GM12891 (cell line): ENCODE data around the gene URM1.
"Not testable (repeated sequence)": the region's sequence is repeated elsewhere in the genome, so short reads cannot be mapped to it uniquely, and the experiment has no call there.

ENCODE experiments used
- DNase-seq: peaks from one replicate; pipeline ENCODE4 v3.0.0; 2011; ENCODE audit warnings: low spot score; ENCODE audit not compliant: insufficient read length
- FAIRE-seq: peaks from 2 replicates; lab custom pipeline; 2011; peaks lifted over from hg19 to GRCh38; lab: Jason Lieb, UNC
- PAX5 ChIP-seq: IDR thresholded peaks from 2 replicates; pipeline ENCODE4 v1.6.1; 2011; ENCODE audit warnings: low read length, moderate library complexity, mild to moderate bottlenecking; ENCODE audit not compliant: insufficient read depth, severe bottlenecking
- POLR2A ChIP-seq: IDR thresholded peaks from 2 replicates; pipeline ENCODE4 v1.6.1; 2011; ENCODE audit warnings: low read depth, low read length, control low read depth
- POLR2AphosphoS5 ChIP-seq: IDR thresholded peaks from 2 replicates; pipeline ENCODE4 v1.6.1; 2011; ENCODE audit warnings: low read depth, low read length, control low read depth
- POU2F2 ChIP-seq: IDR thresholded peaks from 2 replicates; pipeline ENCODE4 v1.6.1; 2011; ENCODE audit warnings: low read depth, mild to moderate bottlenecking, control low read depth, low read length, moderate library complexity
- SPI1 ChIP-seq: IDR thresholded peaks from 2 replicates; pipeline ENCODE4 v1.6.1; 2011; ENCODE audit warnings: low read depth, low read length, control low read depth
- TAF1 ChIP-seq: IDR thresholded peaks from 2 replicates; pipeline ENCODE4 v1.6.1; 2011; ENCODE audit warnings: low read depth, low read length, control low read depth

Gene URM1

GRCh38 chr9:128422783-128423150 lies 51.6 kb downstream of the URM1 start:
- TF ChIP-seq POU2F2 (no peak), POLR2A (no peak), PAX5 (no peak), SPI1 (no peak), TAF1 (no peak), POLR2AphosphoS5 (no peak)
- FAIRE-seq (no peak), DNase-seq (no peak)

DNA sequence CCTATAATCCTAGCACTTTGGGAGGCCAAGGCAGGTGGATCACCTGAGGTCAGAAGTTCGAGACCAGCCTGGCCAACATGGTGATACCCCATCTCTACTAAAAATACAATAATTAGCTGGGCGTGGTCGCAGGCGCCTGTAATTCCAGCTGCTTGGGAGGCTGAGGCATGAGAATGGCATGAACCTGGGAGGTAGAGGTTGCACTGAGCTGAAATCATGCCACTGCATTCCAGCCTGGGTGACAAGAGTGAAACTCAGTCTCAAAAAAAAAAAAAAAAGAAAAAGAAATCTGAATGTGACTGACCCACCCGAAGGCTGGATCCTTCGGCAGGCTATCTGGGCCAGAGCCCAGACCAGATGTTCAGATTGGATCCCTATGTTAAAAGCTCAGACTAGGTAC lies 52.2 kb downstream of the URM1 start:
- not testable (repeated sequence) for FAIRE-seq, DNase-seq

GRCh38 chr9:128424268-128424780 lies 53.1 kb downstream of the URM1 start:
- DNase-seq (no peak), FAIRE-seq (no peak)
- no peak for TF ChIP-seq POLR2AphosphoS5
- TF ChIP-seq POLR2A = no peak
- TF ChIP-seq PAX5 = no peak
- TF ChIP-seq SPI1 = no peak
- no peak for TF ChIP-seq POU2F2
- TF ChIP-seq TAF1 = no peak

DNA sequence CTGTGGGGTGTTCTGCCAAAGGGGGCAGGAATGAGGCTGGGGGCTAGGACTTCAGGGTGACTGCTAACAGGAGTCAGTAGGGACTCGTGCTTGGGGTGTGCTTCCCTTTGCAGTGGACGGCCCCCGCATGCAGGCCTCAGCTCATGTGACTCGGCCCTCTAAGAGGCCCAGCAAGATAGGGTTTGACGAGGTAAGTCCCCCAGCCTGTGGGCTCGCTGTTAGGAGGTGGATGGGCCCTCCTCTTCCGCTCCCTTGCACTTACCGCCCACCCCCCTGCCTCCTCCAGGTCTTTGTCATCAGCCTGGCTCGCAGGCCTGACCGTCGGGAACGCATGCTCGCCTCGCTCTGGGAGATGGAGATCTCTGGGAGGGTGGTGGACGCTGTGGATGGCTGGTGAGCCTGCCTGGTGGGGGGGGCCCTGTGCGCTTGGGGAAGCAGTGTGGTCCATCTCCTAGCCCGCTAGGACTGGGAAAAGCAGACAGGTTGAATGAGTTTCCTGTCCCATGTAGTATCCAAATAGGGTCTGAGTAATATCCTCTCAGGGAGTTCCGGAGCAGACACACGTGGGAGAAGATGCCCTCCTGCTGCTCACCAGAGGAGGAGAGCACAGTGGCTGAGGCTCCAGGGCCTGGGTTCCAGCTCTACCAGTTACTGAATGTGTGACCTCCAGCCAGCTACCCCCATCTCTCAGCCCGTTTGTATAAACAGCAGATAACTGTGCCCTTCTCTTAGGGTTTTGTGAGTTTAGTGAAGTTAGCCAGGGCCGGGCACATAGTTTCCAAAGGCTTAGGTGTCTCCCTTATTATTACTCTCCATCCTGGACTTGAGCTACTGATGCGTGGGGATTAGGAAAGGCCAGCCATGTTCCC lies 57.7 kb downstream of the URM1 start:
- FAIRE-seq (no peak), DNase-seq (no peak)
- TF ChIP-seq POLR2A = no peak
- TF ChIP-seq SPI1 = no peak
- no peak for TF ChIP-seq POLR2AphosphoS5
- TF ChIP-seq PAX5 = no peak
- TF ChIP-seq TAF1 = no peak
- no peak for TF ChIP-seq POU2F2

GRCh38 chr9:128429513-128430086 lies 58.4 kb downstream of the URM1 start:
- no peak for DNase-seq
- TF ChIP-seq PAX5 (no peak), POLR2A (no peak)
- no peak for FAIRE-seq

- TF ChIP-seq POLR2AphosphoS5 = no peak
- TF ChIP-seq PAX5 = no peak
- TF ChIP-seq SPI1 = no peak
- TF ChIP-seq TAF1 = no peak
- no peak for TF ChIP-seq POLR2A
- TF ChIP-seq POU2F2 = no peak
- no peak for FAIRE-seq
- no peak for DNase-seq
Measured at GRCh38 chr9:128431207-128431606, 60.0 kb downstream of the URM1 start.

DNA sequence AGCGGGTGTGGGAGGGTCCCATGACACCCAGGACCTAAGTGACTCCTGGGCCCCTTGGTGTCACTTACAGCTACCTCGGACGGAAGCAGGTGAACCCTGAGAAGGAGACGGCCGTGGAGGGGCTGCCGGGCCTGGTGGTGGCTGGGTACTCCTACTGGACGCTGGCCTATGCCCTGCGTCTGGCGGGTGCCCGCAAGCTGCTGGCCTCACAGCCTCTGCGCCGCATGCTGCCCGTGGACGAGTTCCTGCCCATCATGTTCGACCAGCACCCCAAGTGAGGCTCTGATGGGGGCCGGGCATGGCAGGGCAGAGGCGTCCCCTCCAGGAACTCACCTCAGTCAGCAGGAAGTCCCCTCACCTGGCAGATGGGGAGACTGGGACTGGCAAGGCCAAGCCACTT lies 63.2 kb downstream of the URM1 start:
- no peak for TF ChIP-seq TAF1
- no peak for TF ChIP-seq PAX5
- TF ChIP-seq SPI1 = no peak
- no peak for TF ChIP-seq POLR2AphosphoS5
- no peak for TF ChIP-seq POLR2A
- no peak for TF ChIP-seq POU2F2
- FAIRE-seq = no peak
- no peak for DNase-seq

- FAIRE-seq (no peak), DNase-seq (no peak)
- TF ChIP-seq POU2F2 = no peak
- no peak for TF ChIP-seq POLR2A
- TF ChIP-seq PAX5 = no peak
- TF ChIP-seq POLR2AphosphoS5 = no peak
- TF ChIP-seq SPI1 = no peak
- TF ChIP-seq TAF1 = no peak
Measured at GRCh38 chr9:128435611-128436010, 64.4 kb downstream of the URM1 start.

GRCh38 chr9:128438343-128439109 lies 67.4 kb downstream of the URM1 start:
- DNase-seq (peak; percentile 86), FAIRE-seq (peak; percentile 91)
- no peak for TF ChIP-seq POLR2A
- TF ChIP-seq POU2F2 = no peak
- TF ChIP-seq SPI1 = peak; percentile 59
